H9 (cell line): ENCODE results near the gene TMCC2. TPM values are rescaled to one million over a fixed set of nuclear protein-coding genes. Genes with fewer than 3 reads are reported as not detected.

Experiments used
- DNase-seq: peaks from one replicate; pipeline ENCODE4 v3.0.0-alpha.2; 2017
- H2AFZ ChIP-seq: one replicate; pipeline ENCODE4 v1.6.1; 2013; ENCODE audit warnings: mild to moderate bottlenecking, low read length, control low read depth, moderate library complexity
- H2AK5ac ChIP-seq: 2 replicates; pipeline ENCODE4 v1.6.1; 2013; ENCODE audit warnings: low read length, control low read depth, mixed read lengths; ENCODE audit not compliant: insufficient read length
- H2BK120ac ChIP-seq: one replicate; pipeline ENCODE4 v1.6.1; 2013; ENCODE audit warnings: low read depth, mild to moderate bottlenecking, low read length, control low read depth, inconsistent platforms; ENCODE audit not compliant: poor library complexity, severe bottlenecking
- H2BK12ac ChIP-seq: 2 replicates; pipeline ENCODE4 v1.6.1; 2013; ENCODE audit warnings: low read length, control low read depth, mixed read lengths, low read depth; ENCODE audit not compliant: insufficient read length
- H2BK15ac ChIP-seq: 2 replicates; pipeline ENCODE4 v1.6.1; 2013; ENCODE audit warnings: low read depth, low read length, control low read depth
- H2BK20ac ChIP-seq: one replicate; pipeline ENCODE4 v1.6.1; 2013; ENCODE audit warnings: low read depth, mild to moderate bottlenecking, low read length, control low read depth, inconsistent platforms; ENCODE audit not compliant: poor library complexity, severe bottlenecking
- H2BK5ac ChIP-seq: 2 replicates; pipeline ENCODE4 v1.6.1; 2013; ENCODE audit warnings: low read length, control low read depth, mixed read lengths; ENCODE audit not compliant: insufficient read length
- H3K14ac ChIP-seq: 2 replicates; pipeline ENCODE4 v1.6.1; 2013; ENCODE audit warnings: low read length, control low read depth; ENCODE audit not compliant: insufficient read depth
- H3K18ac ChIP-seq: 2 replicates; pipeline ENCODE4 v1.6.1; 2013; ENCODE audit warnings: low read depth, mild to moderate bottlenecking, mixed read lengths, low read length, control low read depth; ENCODE audit not compliant: insufficient read length
- H3K23ac ChIP-seq: 2 replicates; pipeline ENCODE4 v1.6.1; 2013; ENCODE audit warnings: low read length, control low read depth, mixed read lengths, low read depth; ENCODE audit not compliant: insufficient read length
- H3K23me2 ChIP-seq: 2 replicates; pipeline ENCODE4 v1.6.1; 2013; ENCODE audit warnings: low read depth, mild to moderate bottlenecking, mixed read lengths, low read length, control low read depth; ENCODE audit not compliant: insufficient read length, poor library complexity, severe bottlenecking
- H3K27ac ChIP-seq: 2 replicates; pipeline ENCODE4 v1.5.1; 2013; ENCODE audit warnings: low read length, control low read depth, mixed read lengths, low read depth; ENCODE audit not compliant: insufficient read length
- H3K27me3 ChIP-seq: 2 replicates; pipeline ENCODE4 v1.6.1; 2013; ENCODE audit warnings: low read length, control low read depth, inconsistent platforms; ENCODE audit not compliant: insufficient read depth
- H3K4ac ChIP-seq: 2 replicates; pipeline ENCODE4 v1.6.1; 2013; ENCODE audit warnings: low read depth, mild to moderate bottlenecking, control low read depth, inconsistent platforms, low read length, moderate library complexity
- H3K4me1 ChIP-seq: 2 replicates; pipeline ENCODE4 v1.6.1; 2013; ENCODE audit warnings: low read length, control low read depth, inconsistent platforms; ENCODE audit not compliant: insufficient read depth
- H3K4me2 ChIP-seq: 2 replicates; pipeline ENCODE4 v1.6.1; 2013; ENCODE audit warnings: low read length, control low read depth, mixed read lengths; ENCODE audit not compliant: insufficient read length, insufficient read depth
- H3K56ac ChIP-seq: 2 replicates; pipeline ENCODE4 v1.6.1; 2013; ENCODE audit warnings: low read depth, mild to moderate bottlenecking, mixed read lengths, low read length, control low read depth; ENCODE audit not compliant: insufficient read length
- H3K79me1 ChIP-seq: 2 replicates; pipeline ENCODE4 v1.6.1; 2013; ENCODE audit warnings: low read depth, mild to moderate bottlenecking, moderate library complexity, low read length, control low read depth, inconsistent platforms; ENCODE audit not compliant: insufficient read depth, poor library complexity, severe bottlenecking
- H3K79me2 ChIP-seq: 2 replicates; pipeline ENCODE4 v1.6.1; 2013; ENCODE audit warnings: low read length, control low read depth, inconsistent platforms; ENCODE audit not compliant: insufficient read depth
- H3K9ac ChIP-seq: 2 replicates; pipeline ENCODE4 v1.6.1; 2013; ENCODE audit warnings: low read length, control low read depth, mixed read lengths; ENCODE audit not compliant: insufficient read length; ENCODE audit errors: extremely low read depth
- H3K9me3 ChIP-seq: one replicate; pipeline ENCODE4 v1.6.1; 2013; ENCODE audit warnings: low read depth, low read length, inconsistent platforms; ENCODE audit not compliant: control insufficient read depth
- H3T11ph ChIP-seq: one replicate; pipeline ENCODE4 v1.6.1; 2013; ENCODE audit warnings: mild to moderate bottlenecking, low read length, control low read depth, inconsistent platforms
- H4K20me1 ChIP-seq: one replicate; pipeline ENCODE4 v1.6.1; 2013; ENCODE audit not compliant: control insufficient read depth, insufficient read length, insufficient read depth
- H4K5ac ChIP-seq: 2 replicates; pipeline ENCODE4 v1.6.1; 2013; ENCODE audit warnings: low read depth, mild to moderate bottlenecking, mixed read lengths, low read length, control low read depth; ENCODE audit not compliant: insufficient read length
- H4K8ac ChIP-seq: replicated peaks from 2 replicates; pipeline ENCODE4 v1.6.1; 2013; ENCODE audit warnings: low read length, control low read depth, mixed read lengths, low read depth; ENCODE audit not compliant: insufficient read length
- H4K91ac ChIP-seq: 2 replicates; pipeline ENCODE4 v1.6.1; 2013; ENCODE audit warnings: low read depth, mild to moderate bottlenecking, moderate library complexity, mixed read lengths, low read length, control low read depth; ENCODE audit not compliant: insufficient read length
- H3K27ac Mint-ChIP-seq, 3 experiments: 2 replicates in 2 of 3; 3 replicates in 1 of 3; pipeline ENCODE4 v1.8.0; 2020 to 2021; ENCODE audit warnings: mixed read lengths in 3 of 3, mild to moderate bottlenecking in 1 of 3, moderate library complexity in 1 of 3
- H3K27me3 Mint-ChIP-seq: 2 replicates; pipeline ENCODE4 v1.8.0; 2021; ENCODE audit warnings: low read depth, mild to moderate bottlenecking, moderate library complexity, mixed read lengths
- H3K36me3 Mint-ChIP-seq, 3 experiments: 2 replicates in 2 of 3; 3 replicates in 1 of 3; pipeline ENCODE4 v1.8.0; 2020 to 2021; ENCODE audit warnings: low read depth in 3 of 3, mixed read lengths in 3 of 3; ENCODE audit not compliant: insufficient read depth in 1 of 3
- H3K4me1 Mint-ChIP-seq, 2 experiments: 2 replicates each; pipeline ENCODE4 v1.8.0; 2020; ENCODE audit warnings: mixed read lengths in 2 of 2
- H3K4me3 Mint-ChIP-seq, 2 experiments: 2 replicates in 1 of 2; 3 replicates in 1 of 2; pipeline ENCODE4 v1.8.0; 2020 to 2021; ENCODE audit warnings: mild to moderate bottlenecking in 2 of 2, mixed read lengths in 2 of 2, moderate library complexity in 1 of 2
- H3K9me3 Mint-ChIP-seq, 2 experiments: 2 replicates in 1 of 2; 3 replicates in 1 of 2; pipeline ENCODE4 v1.8.0; 2020; ENCODE audit warnings: mild to moderate bottlenecking in 2 of 2, mixed read lengths in 2 of 2, moderate library complexity in 1 of 2
- WGBS: extraction: QIAGEN DNeasy Blood & Tissue Kit; methylation state at CpG from one replicate; pipeline ENCODE4 v1.1.7; 2013; ENCODE audit warnings: missing lambda C conversion rate, low lambda C conversion rate, mixed read lengths; ENCODE audit not compliant: insufficient read length; ENCODE audit errors: extremely low coverage; 5-methylcytosine and 5-hydroxymethylcytosine counted together
- total RNA-seq: library from RNA; stranded (reverse); gene quantifications from 2 replicates; pipeline ENCODE4 v1.2.1, GENCODE V29; 2021
- TF ChIP-seq, protein P1 (sequence below): fragments of 200-600 bp; sonication (generic); conservative IDR thresholded peaks from 3 replicates; pipeline ENCODE4 v1.8.0; 2021; ENCODE audit warnings: antibody characterized with exemption, mild to moderate bottlenecking

TMCC2 gene
- total RNA-seq, 1 experiment from 2014 or later, result 11.7 TPM

DNA sequence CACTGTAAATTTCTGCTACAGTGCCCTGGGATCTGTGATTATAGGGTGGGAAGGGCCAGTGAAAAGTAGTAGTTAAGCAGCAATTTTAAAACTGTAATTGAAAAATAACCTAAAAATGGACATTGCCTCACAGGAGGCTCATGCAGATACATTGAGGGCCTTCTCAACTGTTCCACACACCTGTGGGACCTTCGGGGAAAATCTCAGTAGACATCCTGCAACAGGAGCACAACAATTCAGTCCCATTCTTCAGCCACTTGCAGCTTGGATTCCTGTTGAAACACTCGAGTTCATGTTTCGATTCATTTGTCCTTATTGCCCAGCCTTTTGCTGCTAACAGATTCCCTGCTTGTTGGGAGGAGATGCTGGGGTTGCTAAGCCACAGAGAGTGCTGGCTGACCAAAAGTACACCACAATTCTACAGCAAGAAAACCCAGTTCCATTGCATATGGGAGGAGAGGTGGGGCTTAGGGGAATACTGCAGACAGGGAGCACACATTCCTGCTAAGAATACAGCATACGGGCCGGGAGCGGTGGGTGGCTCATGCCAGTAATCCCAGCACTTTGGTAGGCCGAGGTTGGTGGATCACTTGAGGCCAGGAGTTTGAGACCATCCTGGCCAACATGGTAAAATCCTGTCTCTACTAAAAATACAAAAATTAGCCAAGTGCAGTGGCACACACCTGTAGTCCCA, 4.5 kb downstream of the TMCC2 start:
- H3K4me3 Mint-ChIP-seq, result no peak overlapping the region
- Histone ChIP-seq H2AFZ (no peak overlapping the region), H3K4ac (no peak overlapping the region)

More for the DNA sequence above, 4.5 kb downstream of the TMCC2 start:
- no peak overlapping the region for H3K4me2 ChIP-seq
- no peak overlapping the region for H3T11ph ChIP-seq
- H3K4me1 Mint-ChIP-seq, result peaks cover 17 to 20% of the 10 kb centered on the region in 2 experiments
- H4K5ac ChIP-seq, result no peak overlapping the region
- H3K9ac ChIP-seq, result no peak overlapping the region
- H3K9me3 ChIP-seq, result no peaks in the 10 kb centered on the region
- H3K23me2 ChIP-seq, result peaks cover 12% of the 10 kb centered on the region
- H3K27ac ChIP-seq, result no peak overlapping the region
- no peak overlapping the region for H2BK5ac ChIP-seq
- H3K27ac Mint-ChIP-seq, result peak overlapping the region in 1 of 3 experiments; percentile 48; a peak in 2 of 7 replicates
- no peak overlapping the region for H3K56ac ChIP-seq
- no peak overlapping the region for H3K14ac ChIP-seq
- no peaks in the 10 kb centered on the region for H3K4me1 ChIP-seq
- no peak overlapping the region for H2BK20ac ChIP-seq
- no peak for DNase-seq
- H3K27me3 ChIP-seq, result no peaks in the 10 kb centered on the region
- peaks cover 13% of the 10 kb centered on the region for H3K27me3 Mint-ChIP-seq
- H3K23ac ChIP-seq, result no peak overlapping the region
- H4K20me1 ChIP-seq, result no peaks in the 10 kb centered on the region
- no peak overlapping the region for H2BK12ac ChIP-seq
- no peak overlapping the region for H2BK120ac ChIP-seq
- H3K18ac ChIP-seq, result no peak overlapping the region
- H4K8ac ChIP-seq, result no peak overlapping the region
- H3K79me2 ChIP-seq, result no peaks in the 10 kb centered on the region
- TF ChIP-seq, protein P1, sequence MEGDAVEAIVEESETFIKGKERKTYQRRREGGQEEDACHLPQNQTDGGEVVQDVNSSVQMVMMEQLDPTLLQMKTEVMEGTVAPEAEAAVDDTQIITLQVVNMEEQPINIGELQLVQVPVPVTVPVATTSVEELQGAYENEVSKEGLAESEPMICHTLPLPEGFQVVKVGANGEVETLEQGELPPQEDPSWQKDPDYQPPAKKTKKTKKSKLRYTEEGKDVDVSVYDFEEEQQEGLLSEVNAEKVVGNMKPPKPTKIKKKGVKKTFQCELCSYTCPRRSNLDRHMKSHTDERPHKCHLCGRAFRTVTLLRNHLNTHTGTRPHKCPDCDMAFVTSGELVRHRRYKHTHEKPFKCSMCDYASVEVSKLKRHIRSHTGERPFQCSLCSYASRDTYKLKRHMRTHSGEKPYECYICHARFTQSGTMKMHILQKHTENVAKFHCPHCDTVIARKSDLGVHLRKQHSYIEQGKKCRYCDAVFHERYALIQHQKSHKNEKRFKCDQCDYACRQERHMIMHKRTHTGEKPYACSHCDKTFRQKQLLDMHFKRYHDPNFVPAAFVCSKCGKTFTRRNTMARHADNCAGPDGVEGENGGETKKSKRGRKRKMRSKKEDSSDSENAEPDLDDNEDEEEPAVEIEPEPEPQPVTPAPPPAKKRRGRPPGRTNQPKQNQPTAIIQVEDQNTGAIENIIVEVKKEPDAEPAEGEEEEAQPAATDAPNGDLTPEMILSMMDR, result no peak
- H3K36me3 Mint-ChIP-seq, result 0 out of 7 replicates have a peak, but pooled peaks cover 0 to 3% (median 0%) of the 10 kb centered on the region in 3 experiments
- H2AK5ac ChIP-seq, result no peak overlapping the region
- no peaks in the 10 kb centered on the region; a peak in 1 of 5 replicates for H3K9me3 Mint-ChIP-seq
- H3K79me1 ChIP-seq, result no peaks in the 10 kb centered on the region
- WGBS, result no CpG with 5 or more reads among the region's 7 CpGs
- no peak overlapping the region for H2BK15ac ChIP-seq
- H4K91ac ChIP-seq, result no peak overlapping the region
